Adrenal gland (tissue), 5 donors: Measurements from ENCODE around the gene SLC4A1.

ENCODE experiments used
- POLR2A ChIP-seq, 2 donors: fragments of 450-650 bp; IDR thresholded peaks; one replicate each; pipeline ENCODE4 v1.6.1; 2017; ENCODE audit warnings: antibody characterized with exemption in 2 of 2, mild to moderate bottlenecking in 2 of 2, moderate library complexity in 1 of 2
- TF ChIP-seq, protein P1 (sequence below), 6 experiments: fragments of 450-650 bp in 4 of 6; fragments of 200-600 bp in 2 of 6; sonication (generic) in 1 of 6; IDR thresholded peaks; 1 replicate in 5 of 6; 2 replicates in 1 of 6; pipeline versions ENCODE4 v1.5.1 to v1.8.0; 2016 to 2021; ENCODE audit warnings: antibody characterized with exemption in 6 of 6, mild to moderate bottlenecking in 2 of 6, moderate library complexity in 1 of 6
- donor health status: DM: no; HTN: no; CAD: no.

DNA sequence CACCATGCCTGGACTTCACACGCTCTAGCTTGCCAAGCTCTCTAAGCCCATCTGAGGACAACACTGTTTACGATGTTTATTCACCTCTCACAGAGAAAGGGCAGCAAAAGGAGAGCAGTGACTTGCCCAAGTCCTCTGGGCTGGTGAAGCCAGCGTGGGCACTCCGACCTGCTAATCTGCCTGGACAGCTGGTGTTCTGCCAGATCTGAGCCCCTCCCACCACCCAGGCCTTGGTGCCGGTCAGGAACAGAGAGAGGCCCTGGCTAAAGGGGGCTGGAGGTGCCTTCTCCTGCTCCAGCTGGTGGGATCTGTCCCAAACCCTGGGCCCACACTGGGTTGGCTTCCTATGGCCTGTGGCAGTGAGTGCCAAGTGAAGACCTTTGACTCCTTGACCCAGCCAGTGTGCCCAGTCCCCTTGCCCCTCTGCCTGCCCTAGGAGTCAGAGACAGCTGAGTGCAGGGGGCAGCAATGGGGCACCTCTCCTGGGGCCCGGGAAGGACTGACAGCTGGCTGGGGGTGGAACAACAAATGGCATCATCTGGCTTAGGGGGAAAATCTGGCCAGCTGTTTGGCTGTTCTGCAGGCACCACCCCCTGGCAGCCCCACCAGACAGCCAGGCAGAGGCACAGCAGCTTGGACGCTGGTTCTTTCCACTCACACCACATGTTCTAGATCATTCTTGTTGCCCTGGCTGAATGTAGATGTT is 1.8 kb upstream of the SLC4A1 start:
- TF ChIP-seq, protein P1, sequence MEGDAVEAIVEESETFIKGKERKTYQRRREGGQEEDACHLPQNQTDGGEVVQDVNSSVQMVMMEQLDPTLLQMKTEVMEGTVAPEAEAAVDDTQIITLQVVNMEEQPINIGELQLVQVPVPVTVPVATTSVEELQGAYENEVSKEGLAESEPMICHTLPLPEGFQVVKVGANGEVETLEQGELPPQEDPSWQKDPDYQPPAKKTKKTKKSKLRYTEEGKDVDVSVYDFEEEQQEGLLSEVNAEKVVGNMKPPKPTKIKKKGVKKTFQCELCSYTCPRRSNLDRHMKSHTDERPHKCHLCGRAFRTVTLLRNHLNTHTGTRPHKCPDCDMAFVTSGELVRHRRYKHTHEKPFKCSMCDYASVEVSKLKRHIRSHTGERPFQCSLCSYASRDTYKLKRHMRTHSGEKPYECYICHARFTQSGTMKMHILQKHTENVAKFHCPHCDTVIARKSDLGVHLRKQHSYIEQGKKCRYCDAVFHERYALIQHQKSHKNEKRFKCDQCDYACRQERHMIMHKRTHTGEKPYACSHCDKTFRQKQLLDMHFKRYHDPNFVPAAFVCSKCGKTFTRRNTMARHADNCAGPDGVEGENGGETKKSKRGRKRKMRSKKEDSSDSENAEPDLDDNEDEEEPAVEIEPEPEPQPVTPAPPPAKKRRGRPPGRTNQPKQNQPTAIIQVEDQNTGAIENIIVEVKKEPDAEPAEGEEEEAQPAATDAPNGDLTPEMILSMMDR (IDR thresholded peaks at IDR 0.05): no peak
- no peak for TF ChIP-seq POLR2A (IDR thresholded peaks at IDR 0.05)
